HepG2 (cell line): ENCODE measurements around the gene IL36A. TPM values are rescaled to one million over a fixed set of nuclear protein-coding genes. Genes with fewer than 3 reads are reported as not detected.

Experiments
- ATAC-seq: fragments of 200-7000 bp; cut with Tn5 transposase; 3 replicates; pipeline ENCODE4 v1.9.1; 2020; ENCODE audit warnings: mild to moderate bottlenecking, moderate library complexity
- BruUV-seq: library from RNA; stranded (reverse); fragments of 400-500 nt; replicated peaks from 2 replicates; lab custom pipeline; 2021; lab: Mats Ljungman, UMichigan
- CTCF ChIA-PET: fragments of 300-600 bp; formaldehyde crosslinking; extraction: SDS; loops from one replicate; lab custom pipeline; 2021; ENCODE audit warnings: low total read pairs, inconsistent platforms, low intra/inter-chr PET ratio; lab: Yijun Ruan, JAX
- POLR2A ChIA-PET: fragments of 350-600 bp; sonication (Branson Sonifier 250); formaldehyde crosslinking; loops from one replicate; lab custom pipeline; 2020; ENCODE audit warnings: antibody characterized with exemption, inconsistent platforms; lab: Yijun Ruan, JAX
- DNase-seq: peaks from one replicate; pipeline ENCODE4 v3.0.0-alpha.2; 2015; ENCODE audit warnings: low spot score
- FAIRE-seq: peaks from 3 replicates; lab custom pipeline; 2011; peaks lifted over from hg19 to GRCh38; lab: Jason Lieb, UNC
- H2AFZ ChIP-seq: one replicate; pipeline ENCODE4 v1.6.1; 2011; ENCODE audit warnings: low read length, inconsistent platforms
- H3K27ac ChIP-seq: fragments of 300-600 bp; 3 replicates; pipeline ENCODE4 v1.8.0; 2011; ENCODE audit warnings: mixed run types, mild to moderate bottlenecking, mixed read lengths, low read length, inconsistent platforms; ENCODE audit not compliant: insufficient read depth; ENCODE audit errors: extremely low read length
- H3K27me3 ChIP-seq, 2 experiments: fragments of 200-600 bp in 1 of 2; 2 replicates in 1 of 2; 3 replicates in 1 of 2; pipeline versions ENCODE4 v1.6.0 to v1.8.0; 2011; ENCODE audit warnings: low read length in 2 of 2, mild to moderate bottlenecking in 2 of 2, moderate library complexity in 2 of 2, inconsistent platforms in 1 of 2; ENCODE audit not compliant: insufficient read depth in 2 of 2, control insufficient read depth in 1 of 2
- H3K36me3 ChIP-seq, 2 experiments: fragments of 200-600 bp in 1 of 2; replicated peaks in 1 of 2; 2 replicates in 1 of 2; 3 replicates in 1 of 2; pipeline versions ENCODE4 v1.5.1 to v1.8.0; 2011; ENCODE audit warnings: low read length in 2 of 2, inconsistent platforms in 1 of 2; ENCODE audit not compliant: insufficient read depth in 2 of 2, control insufficient read depth in 1 of 2
- H3K4me1 ChIP-seq: 2 replicates; pipeline ENCODE4 v1.5.1; 2012; ENCODE audit warnings: low read length, inconsistent platforms; ENCODE audit not compliant: insufficient read depth
- H3K4me2 ChIP-seq: 2 replicates; pipeline ENCODE4 v1.6.0; 2011; ENCODE audit warnings: low read depth, low read length, inconsistent platforms
- H3K4me3 ChIP-seq, 3 experiments: fragments of 200-600 bp in 1 of 3; sonication (generic), shearing (Covaris generic) in 1 of 3; replicated peaks in 1 of 3; 2 replicates each; pipeline ENCODE4 v1.5.1; 2011 to 2016; ENCODE audit warnings: low read length in 3 of 3, inconsistent platforms in 2 of 3, low read depth in 2 of 3, mild to moderate bottlenecking in 2 of 3, control low read depth in 1 of 3, mixed read lengths in 1 of 3; ENCODE audit not compliant: insufficient read depth in 1 of 3
- H3K79me2 ChIP-seq: one replicate; pipeline ENCODE4 v1.6.1; 2011; ENCODE audit warnings: low read length, inconsistent platforms; ENCODE audit not compliant: insufficient read depth
- H3K9ac ChIP-seq: 2 replicates; pipeline ENCODE4 v1.6.0; 2011; ENCODE audit warnings: mild to moderate bottlenecking, low read depth, low read length, inconsistent platforms; ENCODE audit not compliant: insufficient read depth
- H3K9me3 ChIP-seq: 2 replicates; pipeline ENCODE4 v1.5.1; 2012; ENCODE audit warnings: mild to moderate bottlenecking, low read length
- H4K20me1 ChIP-seq: 2 replicates; pipeline ENCODE4 v1.6.0; 2011; ENCODE audit warnings: inconsistent platforms, mild to moderate bottlenecking, low read length, moderate library complexity; ENCODE audit not compliant: insufficient read depth
- CCAR2 ChIP-seq: fragments of 200-400 bp; formaldehyde crosslinking; optimal IDR thresholded peaks from 2 replicates; pipeline ENCODE3; 2018; ENCODE audit warnings: low read depth, mild to moderate bottlenecking, low read length, moderate library complexity
- DZIP1 ChIP-seq: sonication (generic); formaldehyde crosslinking; IDR thresholded peaks from 2 replicates; pipeline ENCODE4 v1.5.0; 2020; ENCODE audit warnings: mild to moderate bottlenecking, missing genetic modification reagents
- FOXP1 ChIP-seq, 2 experiments: fragments of 450-650 bp in 1 of 2; IDR thresholded peaks; 2 replicates each; pipeline ENCODE4 v1.6.1; 2017 to 2018; ENCODE audit warnings: antibody characterized with exemption in 1 of 2
- JARID2 ChIP-seq: sonication (generic); formaldehyde crosslinking; IDR thresholded peaks from 2 replicates; pipeline ENCODE4 v1.8.1; 2023; ENCODE audit warnings: missing genetic modification reagents, inconsistent platforms; ENCODE audit not compliant: insufficient replicate concordance
- KDM1A ChIP-seq: IDR thresholded peaks from 2 replicates; pipeline ENCODE4 v1.6.1; 2016; ENCODE audit warnings: missing compliant biosample characterization
- NCOA2 ChIP-seq: sonication (generic); formaldehyde crosslinking; IDR thresholded peaks from 2 replicates; pipeline ENCODE4 v1.8.0; 2022; ENCODE audit warnings: inconsistent platforms
- PATZ1 ChIP-seq: sonication (generic); formaldehyde crosslinking; IDR thresholded peaks from 2 replicates; pipeline ENCODE4 v1.4.0; 2020; ENCODE audit warnings: missing genetic modification reagents
- STAG1 ChIP-seq: sonication (generic); formaldehyde crosslinking; IDR thresholded peaks from 2 replicates; pipeline ENCODE4 v1.4.0; 2020; ENCODE audit warnings: missing genetic modification reagents
- WGBS: methylation state at CpG from one replicate; pipeline ENCODE4 v1.1.6; 2017; ENCODE audit warnings: low lambda C conversion rate; 5-methylcytosine and 5-hydroxymethylcytosine counted together
- in situ Hi-C: cut with HindIII; loops from 2 replicates; pipeline ENCODE4 v1.10.0; 2017; ENCODE audit warnings: low pct_unique_long_range_greater_than_20kb; ENCODE audit not compliant: extremely low pct_ligation_motif_present
- intact Hi-C: fragments of 100-400 bp; cut with micrococcal nuclease; formaldehyde crosslinking; loops from one replicate; pipeline ENCODE4 v1.10.0; 2022; ENCODE audit not compliant: unreplicated experiment
- polyA plus RNA-seq, 8 experiments: library from polyadenylated mRNA; depleted of rRNA in 3 of 8; stranded (reverse) in 7 of 8; unstranded in 1 of 8; fragments of >200 nt; fragmentation: Illumina TruSeq in 4 of 8; extraction: Trizol in 4 of 8; gene quantifications; 2 replicates each; pipeline versions ENCODE4 v1.2.1 to v1.2.3, GENCODE V29; 2011 to 2016; ENCODE audit warnings: low read depth in 4 of 8, missing spikeins in 1 of 8, mixed read lengths in 1 of 8; ENCODE audit not compliant: insufficient read depth in 1 of 8
- total RNA-seq, 5 experiments: library from RNA; depleted of rRNA; stranded (reverse); fragments of >200 nt; fragmentation: Illumina TruSeq; extraction: Trizol; gene quantifications; 2 replicates each; pipeline ENCODE4 v1.2.3, GENCODE V29; 2016; ENCODE audit warnings: low read depth in 1 of 5

Gene IL36A
- total and polyA plus RNA-seq, 2 of the 13 experiments (the other 11 are each of a cell fraction or from before 2014, with no cell fraction given) = not detected

DNA sequence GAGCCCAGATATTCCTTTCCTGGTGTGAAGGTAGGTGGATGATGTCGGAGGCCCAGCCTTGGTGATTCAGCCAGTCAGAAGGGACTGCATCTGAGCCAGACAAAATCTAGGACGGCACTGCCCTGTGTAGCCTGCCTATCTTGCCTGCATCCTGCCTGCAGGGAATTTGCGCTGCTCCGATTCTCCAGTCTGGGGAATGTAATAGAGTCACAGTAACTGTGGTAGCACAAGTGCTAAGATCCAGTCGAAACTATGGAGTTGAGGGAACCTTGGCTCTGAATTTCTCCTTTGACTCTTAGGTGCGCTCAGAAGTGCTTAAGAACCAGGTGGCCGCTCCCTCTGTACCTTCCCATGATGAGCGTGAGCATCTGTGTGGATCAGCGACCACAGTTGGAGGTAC, 31.5 kb downstream of the IL36A start:
- no peak overlapping the region for H3K9ac ChIP-seq
- H3K4me3 ChIP-seq = no peak overlapping the region
- no TSS peak for BruUV-seq
- ATAC-seq = no peak
- 56% methylated on average over 9 of the region's 9 CpGs for WGBS
- no peaks in the 10 kb centered on the region for H3K79me2 ChIP-seq
- TF ChIP-seq KDM1A (CRISPR knock-in tag) (no peak), NCOA2 (no peak), CCAR2 (no peak), JARID2 (CRISPR knock-in tag) (no peak), PATZ1 (CRISPR knock-in tag) (no peak), STAG1 (no peak), FOXP1 (IDR thresholded peaks at IDR 0.05) (no peak), FOXP1 (CRISPR knock-in tag; IDR thresholded peaks at IDR 0.05) (no peak), DZIP1 (no peak)
- no peak overlapping the region for H2AFZ ChIP-seq
- intact Hi-C loops (no loop called here), in situ Hi-C loops (no loop called here)
- no peak overlapping the region for H3K4me2 ChIP-seq
- H3K9me3 ChIP-seq = no peaks in the 10 kb centered on the region
- H3K27ac ChIP-seq = no peak overlapping the region
- no peaks in the 10 kb centered on the region for H3K4me1 ChIP-seq
- POLR2A ChIA-PET = no interaction called here
- CTCF ChIA-PET = no interaction called here
- no peaks in the 10 kb centered on the region for H3K36me3 ChIP-seq
- FAIRE-seq = no peak
- DNase-seq = no peak
- no peaks in the 10 kb centered on the region for H4K20me1 ChIP-seq
- peaks cover 0 to 4% of the 10 kb centered on the region in 2 experiments; a peak in 1 of 5 replicates for H3K27me3 ChIP-seq
